Renal cortical epithelial cell (primary cell): ENCODE results near the gene DNAJC21. TPM values are rescaled to one million over a fixed set of nuclear protein-coding genes. Genes with fewer than 3 reads are reported as not detected.
"Not testable (repeated sequence)": the region's sequence is repeated elsewhere in the genome, so short reads cannot be mapped to it uniquely, and the experiment has no call there.

Source experiments
- DNase-seq: peaks from one replicate; pipeline ENCODE4 v3.0.0-alpha.2; 2011; ENCODE audit warnings: low read depth
- total RNA-seq: library from RNA; depleted of rRNA; stranded (reverse); fragments of >200 nt; gene quantifications from 2 replicates; pipeline ENCODE4 v1.2.3, GENCODE V29; 2014

DNAJC21 gene
- total RNA-seq, 1 donor from 2014 or later, result 47.9 TPM

GRCh38 chr5:34923694-34924461 is 5.5 kb upstream of the DNAJC21 start:
- peak; percentile 95 for DNase-seq

GRCh38 chr5:34924462-34924765 is 4.9 kb upstream of the DNAJC21 start:
- no peak for DNase-seq

- DNase-seq, result no peak
These were observed 3.0 kb upstream of the DNAJC21 start for GRCh38 chr5:34926318-34926888.

- DNase-seq, result no peak
These were observed 1.6 kb upstream of the DNAJC21 start for GRCh38 chr5:34927785-34928184.

- DNase-seq, result no peak
These were observed 1.1 kb upstream of the DNAJC21 start for GRCh38 chr5:34928267-34928666.

GRCh38 chr5:34929720-34930461 is 532 bp downstream of the DNAJC21 start:
- DNase-seq, result peak; percentile 74

GRCh38 chr5:34930462-34930844 is 1.1 kb downstream of the DNAJC21 start:
- peak; percentile 36 for DNase-seq

- DNase-seq, result no peak
These were observed 1.5 kb downstream of the DNAJC21 start for GRCh38 chr5:34930870-34931269.

GRCh38 chr5:34932947-34933346 is 3.6 kb downstream of the DNAJC21 start:
- no peak for DNase-seq

GRCh38 chr5:34941936-34942335 is 12.6 kb downstream of the DNAJC21 start:
- no peak for DNase-seq

GRCh38 chr5:34944044-34944443 is 14.7 kb downstream of the DNAJC21 start:
- DNase-seq, result no peak

- no peak for DNase-seq
These were observed 15.2 kb downstream of the DNAJC21 start for GRCh38 chr5:34944460-34945047.

- DNase-seq, result peak; percentile 72
These were observed 28.0 kb downstream of the DNAJC21 start for GRCh38 chr5:34957321-34957720.

GRCh38 chr5:34957857-34958690 is 28.7 kb downstream of the DNAJC21 start:
- peak; percentile 46 for DNase-seq

GRCh38 chr5:34959323-34959722 is 30.0 kb downstream of the DNAJC21 start:
- peak; percentile 95 for DNase-seq

GRCh38 chr5:34967540-34967939 is 38.2 kb downstream of the DNAJC21 start:
- no peak for DNase-seq

GRCh38 chr5:34968258-34968657 is 38.9 kb downstream of the DNAJC21 start:
- no peak for DNase-seq

GRCh38 chr5:34970552-34970951 is 41.2 kb downstream of the DNAJC21 start:
- DNase-seq, result no peak

GRCh38 chr5:34971655-34972054 is 42.3 kb downstream of the DNAJC21 start:
- not testable (repeated sequence) for DNase-seq

GRCh38 chr5:34976347-34976746 is 47.0 kb downstream of the DNAJC21 start:
- DNase-seq, result peak; percentile 23

GRCh38 chr5:34977934-34978613 is 48.7 kb downstream of the DNAJC21 start:
- peak; percentile 42 for DNase-seq
